Keratinocyte (primary cell): ENCODE measurements around the gene HEATR1.

ENCODE experiments used
- EZH2 ChIP-seq: IDR thresholded peaks from one replicate; pipeline ENCODE4 v1.6.1; 2012; ENCODE audit warnings: inconsistent platforms, mild to moderate bottlenecking, low read length, moderate library complexity
- TF ChIP-seq, protein P1 (sequence below), 3 experiments: IDR thresholded peaks in 1 of 3; conservative IDR thresholded peaks in 1 of 3; optimal IDR thresholded peaks in 1 of 3; 2 replicates in 2 of 3; 3 replicates in 1 of 3; pipeline versions ENCODE3 to v1.5.1; 2011; ENCODE audit warnings: low read length in 3 of 3, mild to moderate bottlenecking in 3 of 3, moderate library complexity in 2 of 3, control low read depth in 1 of 3, inconsistent platforms in 1 of 3; ENCODE audit not compliant: insufficient read depth in 2 of 3; ENCODE audit errors: extremely low read depth in 1 of 3

GRCh38 chr1:236565530-236565929, 38.8 kb downstream of the HEATR1 start:
- TF ChIP-seq, protein P1, sequence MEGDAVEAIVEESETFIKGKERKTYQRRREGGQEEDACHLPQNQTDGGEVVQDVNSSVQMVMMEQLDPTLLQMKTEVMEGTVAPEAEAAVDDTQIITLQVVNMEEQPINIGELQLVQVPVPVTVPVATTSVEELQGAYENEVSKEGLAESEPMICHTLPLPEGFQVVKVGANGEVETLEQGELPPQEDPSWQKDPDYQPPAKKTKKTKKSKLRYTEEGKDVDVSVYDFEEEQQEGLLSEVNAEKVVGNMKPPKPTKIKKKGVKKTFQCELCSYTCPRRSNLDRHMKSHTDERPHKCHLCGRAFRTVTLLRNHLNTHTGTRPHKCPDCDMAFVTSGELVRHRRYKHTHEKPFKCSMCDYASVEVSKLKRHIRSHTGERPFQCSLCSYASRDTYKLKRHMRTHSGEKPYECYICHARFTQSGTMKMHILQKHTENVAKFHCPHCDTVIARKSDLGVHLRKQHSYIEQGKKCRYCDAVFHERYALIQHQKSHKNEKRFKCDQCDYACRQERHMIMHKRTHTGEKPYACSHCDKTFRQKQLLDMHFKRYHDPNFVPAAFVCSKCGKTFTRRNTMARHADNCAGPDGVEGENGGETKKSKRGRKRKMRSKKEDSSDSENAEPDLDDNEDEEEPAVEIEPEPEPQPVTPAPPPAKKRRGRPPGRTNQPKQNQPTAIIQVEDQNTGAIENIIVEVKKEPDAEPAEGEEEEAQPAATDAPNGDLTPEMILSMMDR (optimal IDR thresholded peaks at IDR 0.05 in 1 of 3, IDR thresholded peaks at IDR 0.05 in 1 of 3, conservative IDR thresholded peaks at IDR 0.05 in 1 of 3; ENCODE audit: extremely low read depth in 1 of 3, insufficient read depth in 2 of 3, low read length in 3 of 3): no peak
- TF ChIP-seq EZH2: no peak
